Mucosa of descending colon (tissue), 3 donors: ENCODE data around the gene TFB2M. TPM values are rescaled to one million over a fixed set of nuclear protein-coding genes. Genes with fewer than 3 reads are reported as not detected.

Source experiments
- ATAC-seq: fragments of 200-7000 bp; cut with Tn5 transposase; one replicate; pipeline ENCODE4 v1.9.1; 2020; ENCODE audit warnings: mild to moderate bottlenecking, moderate library complexity
- DNase-seq, 3 donors: peaks; one replicate each; pipeline ENCODE4 v3.0.0-alpha.2; 2020
- H3K36me3 ChIP-seq: fragments of 200-600 bp; one replicate; pipeline ENCODE4 v1.8.0; 2021; ENCODE audit warnings: low read depth, mild to moderate bottlenecking
- H3K4me1 ChIP-seq: fragments of 200-600 bp; one replicate; pipeline ENCODE4 v1.8.0; 2021; ENCODE audit warnings: low read depth, mild to moderate bottlenecking
- H3K4me3 ChIP-seq: fragments of 200-600 bp; one replicate; pipeline ENCODE4 v1.8.0; 2021; ENCODE audit warnings: mild to moderate bottlenecking
- H3K9me3 ChIP-seq: fragments of 200-600 bp; one replicate; pipeline ENCODE4 v1.8.0; 2021; ENCODE audit warnings: mild to moderate bottlenecking
- intact Hi-C, 2 donors: fragments of 100-400 bp; cut with DNase I in 1 of 2; cut with micrococcal nuclease in 1 of 2; formaldehyde crosslinking; loops; one replicate each; pipeline versions ENCODE4 v1.11.0 to v1.11.1; 2022; cut with DNase I, micrococcal nuclease
- total RNA-seq, 3 donors: library from RNA; stranded (reverse); fragmentation: NEBNext Ultra II Directional in 2 of 3; extraction: Animal tissue kit (Norgen Biotek cat#: 25700) in 2 of 3; gene quantifications; one replicate each; pipeline versions ENCODE4 v1.2.1 to v1.2.4, GENCODE V29; 2021 to 2023
- TF ChIP-seq, protein P1 (sequence below): fragments of 200-600 bp; IDR thresholded peaks from one replicate; pipeline ENCODE4 v1.8.0; 2022; ENCODE audit warnings: antibody characterized with exemption, mild to moderate bottlenecking
- donor health status: DM: no; HTN: no; CAD: no; lungs with moderate emphysema.
- donor health status: DM: no; HTN: no; CAD: no.
- donor health status: DM: no; HTN: yes; CAD: no.

TFB2M gene
- total RNA-seq, 3 donors from 2014 or later, result 10.3 to 12.9 (median 10.5) TPM

DNA sequence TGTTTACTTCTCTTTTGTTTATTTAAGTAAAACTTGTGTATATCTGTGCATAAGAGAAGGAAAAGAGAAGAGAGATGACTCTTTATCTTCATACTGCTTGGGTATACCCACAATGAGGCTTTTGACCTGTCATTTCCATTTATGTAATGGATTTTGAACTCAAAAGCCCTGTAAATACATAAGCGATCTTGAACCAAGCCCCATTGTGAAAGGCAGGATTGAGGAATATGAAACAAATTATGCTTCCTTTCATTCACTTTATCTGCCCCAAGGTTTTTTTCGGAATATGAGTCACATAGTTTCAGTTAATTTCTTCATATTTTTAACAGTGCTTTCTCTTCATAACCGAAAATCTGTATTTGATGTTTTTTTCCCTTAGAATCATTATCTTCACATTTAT lies 21.5 kb upstream of the TFB2M start:
- DNase-seq (no peak), ATAC-seq (peak; percentile 42)
- H3K4me3 ChIP-seq, result no peak overlapping the region
- no peaks in the 10 kb centered on the region for H3K36me3 ChIP-seq
- H3K9me3 ChIP-seq, result no peaks in the 10 kb centered on the region
- intact Hi-C loops, result no loop called here
- TF ChIP-seq, protein P1, sequence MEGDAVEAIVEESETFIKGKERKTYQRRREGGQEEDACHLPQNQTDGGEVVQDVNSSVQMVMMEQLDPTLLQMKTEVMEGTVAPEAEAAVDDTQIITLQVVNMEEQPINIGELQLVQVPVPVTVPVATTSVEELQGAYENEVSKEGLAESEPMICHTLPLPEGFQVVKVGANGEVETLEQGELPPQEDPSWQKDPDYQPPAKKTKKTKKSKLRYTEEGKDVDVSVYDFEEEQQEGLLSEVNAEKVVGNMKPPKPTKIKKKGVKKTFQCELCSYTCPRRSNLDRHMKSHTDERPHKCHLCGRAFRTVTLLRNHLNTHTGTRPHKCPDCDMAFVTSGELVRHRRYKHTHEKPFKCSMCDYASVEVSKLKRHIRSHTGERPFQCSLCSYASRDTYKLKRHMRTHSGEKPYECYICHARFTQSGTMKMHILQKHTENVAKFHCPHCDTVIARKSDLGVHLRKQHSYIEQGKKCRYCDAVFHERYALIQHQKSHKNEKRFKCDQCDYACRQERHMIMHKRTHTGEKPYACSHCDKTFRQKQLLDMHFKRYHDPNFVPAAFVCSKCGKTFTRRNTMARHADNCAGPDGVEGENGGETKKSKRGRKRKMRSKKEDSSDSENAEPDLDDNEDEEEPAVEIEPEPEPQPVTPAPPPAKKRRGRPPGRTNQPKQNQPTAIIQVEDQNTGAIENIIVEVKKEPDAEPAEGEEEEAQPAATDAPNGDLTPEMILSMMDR, result no peak
- H3K4me1 ChIP-seq, result peaks cover 67% of the 10 kb centered on the region

DNA sequence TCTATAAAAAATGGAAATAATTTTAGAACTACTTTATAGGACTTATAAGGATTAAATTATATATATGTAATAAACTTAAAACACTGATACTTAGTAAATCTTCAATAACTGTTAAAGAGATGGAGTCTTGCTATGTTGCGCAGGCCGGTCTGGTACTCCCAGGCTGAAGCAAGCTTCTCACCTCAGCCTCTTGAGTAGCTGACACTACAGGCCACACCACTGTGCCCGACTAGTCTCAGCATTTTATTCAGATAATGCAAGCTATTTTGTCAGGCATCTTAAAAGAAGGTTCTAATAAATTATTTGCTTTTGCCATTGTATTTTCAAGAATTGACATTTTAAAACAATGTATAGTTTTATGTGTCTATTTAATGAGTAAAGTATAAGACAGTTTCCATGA lies 21.0 kb upstream of the TFB2M start:
- intact Hi-C loops, result no loop called here

DNA sequence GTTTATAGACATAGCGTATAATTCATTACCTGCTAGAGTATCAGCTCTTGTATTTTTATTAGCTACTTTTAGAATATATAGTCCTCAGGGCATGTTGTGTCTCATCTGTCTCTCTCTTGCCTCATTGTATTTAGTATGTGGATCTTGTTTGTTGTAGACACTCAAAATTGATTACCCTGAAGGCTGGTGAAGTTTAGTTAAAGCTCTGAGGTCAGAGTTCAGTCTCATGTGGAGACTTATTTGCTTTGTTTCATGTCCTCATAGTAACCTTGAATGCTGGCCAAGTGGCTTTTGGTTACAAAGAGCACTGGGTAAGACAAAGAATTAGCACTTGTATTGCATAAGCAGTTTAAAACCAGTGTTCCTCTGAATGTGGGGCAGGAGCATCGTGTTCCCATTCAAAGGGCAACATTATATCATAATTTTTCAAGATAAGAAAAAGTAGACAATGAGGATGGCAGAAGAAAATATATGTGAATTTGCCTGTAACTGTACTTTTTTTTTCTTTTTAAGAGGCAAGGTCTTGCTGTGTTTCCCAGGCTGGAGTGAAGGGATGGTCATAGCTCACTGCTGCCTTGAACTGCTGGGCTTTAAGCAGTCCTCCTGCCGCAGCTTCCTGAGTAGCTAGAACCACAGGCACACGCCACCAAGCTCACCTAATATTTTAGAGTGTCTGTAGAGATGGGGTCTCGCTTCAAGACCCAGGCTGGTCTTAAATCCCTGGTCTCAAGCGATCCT lies 17.6 kb upstream of the TFB2M start:
- TF ChIP-seq, protein P1, result no peak
- Histone ChIP-seq H3K4me1 (peaks cover 75% of the 10 kb centered on the region), H3K9me3 (no peaks in the 10 kb centered on the region), H3K4me3 (no peak overlapping the region), H3K36me3 (no peaks in the 10 kb centered on the region)
- intact Hi-C loops, result no loop called here
- peak in 1 of 3 donors; percentile 88 for DNase-seq
- ATAC-seq, result peak; percentile 78

More for the DNA sequence above, 21.0 kb upstream of the TFB2M start:
- Histone ChIP-seq H3K4me3 (no peak overlapping the region), H3K4me1 (peaks cover 67% of the 10 kb centered on the region), H3K9me3 (no peaks in the 10 kb centered on the region), H3K36me3 (no peaks in the 10 kb centered on the region)
- ATAC-seq (no peak), DNase-seq (no peak)
- TF ChIP-seq, protein P1, result no peak

DNA sequence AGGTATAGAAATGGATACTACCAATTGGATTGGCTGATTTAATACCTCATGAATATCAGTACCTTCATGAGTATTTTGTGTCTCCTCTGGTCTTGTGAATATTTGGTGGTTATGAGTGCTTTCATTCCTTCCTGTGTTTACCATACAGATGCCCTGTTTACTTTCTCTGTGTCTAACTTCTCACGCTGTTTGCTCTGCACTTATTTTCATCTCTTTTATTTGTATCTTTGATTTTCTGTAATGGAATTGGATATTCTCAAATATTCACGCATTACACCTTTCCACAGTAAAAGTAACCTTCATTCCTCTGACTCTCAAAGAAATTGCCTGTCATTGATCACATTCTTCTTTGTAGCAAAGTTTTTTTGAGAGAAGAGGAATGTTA lies 17.0 kb upstream of the TFB2M start:
- DNase-seq, result no peak
- Histone ChIP-seq H3K4me3 (no peak overlapping the region), H3K36me3 (no peaks in the 10 kb centered on the region), H3K4me1 (peaks cover 74% of the 10 kb centered on the region), H3K9me3 (no peaks in the 10 kb centered on the region)
- ATAC-seq, result no peak
- intact Hi-C loops, result no loop called here
- TF ChIP-seq, protein P1, result no peak

DNA sequence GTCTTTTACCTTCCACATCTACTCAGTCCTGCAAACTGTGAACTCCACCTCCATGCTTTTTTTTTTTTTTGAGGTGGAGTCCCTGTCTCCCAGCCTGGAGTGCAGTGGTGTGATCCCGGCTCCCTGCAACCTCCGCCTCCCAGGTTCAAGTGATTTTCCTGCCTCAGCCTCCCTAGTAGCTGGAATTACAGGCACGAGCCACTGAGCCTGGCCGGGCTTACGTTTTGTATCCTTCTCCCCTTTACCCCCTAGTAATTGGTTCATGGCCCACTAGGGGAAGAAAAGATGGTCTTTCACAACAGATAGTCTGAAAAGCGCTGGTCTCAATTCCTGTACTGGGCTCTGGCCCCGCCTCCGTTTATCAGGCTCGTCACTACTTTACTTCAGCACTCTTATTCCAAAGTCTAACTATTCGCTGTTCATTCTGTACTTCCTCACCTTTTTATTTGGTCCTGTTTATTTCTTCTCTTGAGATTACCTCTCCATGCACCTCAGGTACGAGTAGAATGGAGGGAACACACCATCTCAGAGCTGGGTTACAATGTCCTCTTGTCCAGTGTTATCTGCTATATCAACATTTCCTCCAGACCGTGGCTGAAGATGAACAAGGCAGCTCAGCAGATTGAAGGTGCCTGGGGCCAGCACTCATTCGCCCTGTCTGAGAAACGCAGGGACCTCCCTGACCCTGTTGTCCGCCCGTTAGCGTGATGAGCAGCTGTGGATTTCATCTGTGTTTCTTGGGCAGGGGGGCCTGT lies 16.4 kb upstream of the TFB2M start:
- H3K9me3 ChIP-seq, result no peaks in the 10 kb centered on the region
- ATAC-seq (peak; percentile 86), DNase-seq (peak; percentile 67 to 83 (median 71))
- no peaks in the 10 kb centered on the region for H3K36me3 ChIP-seq
- intact Hi-C loops, result no loop called here
- TF ChIP-seq, protein P1, result no peak
- peaks cover 70% of the 10 kb centered on the region for H3K4me1 ChIP-seq
- no peak overlapping the region for H3K4me3 ChIP-seq
